ENCODE results near the gene MBIP. TPM values are rescaled to one million over a fixed set of nuclear protein-coding genes. Genes with fewer than 3 reads are reported as not detected.

Gene MBIP
- 4.6 and 5.5 TPM in 2 replicates for total RNA-seq

DNA sequence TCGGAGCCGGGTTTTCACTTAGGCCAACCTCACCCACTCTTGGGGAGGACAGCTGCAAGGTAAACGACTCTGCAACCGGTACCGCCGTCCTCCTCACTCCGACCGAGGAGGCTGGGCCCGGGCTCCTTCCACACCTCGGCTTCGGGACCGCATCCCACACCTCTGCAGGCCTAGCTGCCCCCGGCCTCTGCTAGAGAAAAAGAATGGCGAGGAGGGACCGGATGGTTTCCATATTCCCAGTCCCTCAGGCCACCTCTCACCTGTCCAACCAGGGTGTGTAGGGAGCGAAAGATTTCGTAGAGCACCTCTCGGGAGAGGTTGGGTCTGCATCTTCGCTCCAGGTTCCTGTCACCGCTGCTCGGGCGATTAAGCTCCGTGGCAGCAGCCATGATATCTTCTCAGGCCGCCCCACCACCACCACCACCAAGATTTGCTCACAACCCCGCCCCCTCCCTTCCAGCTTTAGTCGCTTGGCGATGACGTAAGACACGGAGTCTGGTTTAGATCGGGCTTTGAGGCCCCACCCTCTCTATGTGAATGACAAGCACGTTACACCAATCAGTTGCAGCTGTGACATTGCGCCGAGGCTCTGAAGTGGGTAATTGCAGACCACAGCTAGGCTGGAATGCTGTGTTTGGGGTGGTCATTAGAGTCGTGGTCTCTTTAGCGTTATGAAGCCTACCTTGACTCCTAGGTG lies at the start of gene MBIP:
Gene MBIP (minus strand): TSS at position 438 of the 697 bp plus-strand sequence. CDS start 49 bp downstream, at position 389.

Other genes starting within 250 kb of the MBIP start
- gene PTCSC3, start 143.9 kb downstream of the MBIP start, total RNA-seq, result not detected in 2 replicates
- 0.48 and 7.0 TPM in 2 replicates for gene NKX2-1, start 199.6 kb upstream of the MBIP start, total RNA-seq